DND-41 (cell line): Measurements from ENCODE around the gene SEM1.

Source experiments
- ATAC-seq: fragments of 200-7000 bp; cut with Tn5 transposase; 3 replicates; pipeline ENCODE4 v1.9.1; 2021; ENCODE audit warnings: low read depth; ENCODE audit not compliant: insufficient read depth
- DNase-seq: peaks from one replicate; pipeline ENCODE4 v3.0.0-alpha.2; 2020
- H2AFZ ChIP-seq: 2 replicates; pipeline ENCODE4 v1.6.0; 2012; ENCODE audit warnings: low read depth, low read length
- H3K27ac ChIP-seq: 2 replicates; pipeline ENCODE4 v1.5.1; 2012; ENCODE audit warnings: low read length, inconsistent platforms
- H3K27me3 ChIP-seq: fragments of 200-600 bp; sonication (generic); 2 replicates; pipeline ENCODE4 v1.6.0; 2012; ENCODE audit warnings: low read length, mild to moderate bottlenecking, inconsistent platforms; ENCODE audit not compliant: insufficient read depth, poor library complexity
- H3K36me3 ChIP-seq: 2 replicates; pipeline ENCODE4 v1.5.1; 2012; ENCODE audit warnings: low read length, inconsistent platforms; ENCODE audit not compliant: insufficient read depth
- H3K4me1 ChIP-seq: 2 replicates; pipeline ENCODE4 v1.5.1; 2012; ENCODE audit warnings: mild to moderate bottlenecking, low read length; ENCODE audit not compliant: insufficient read depth
- H3K4me2 ChIP-seq: 2 replicates; pipeline ENCODE4 v1.6.0; 2012; ENCODE audit warnings: mild to moderate bottlenecking, moderate library complexity, low read length, inconsistent platforms; ENCODE audit not compliant: insufficient read depth
- H3K4me3 ChIP-seq, 2 experiments: fragments of 200-600 bp in 1 of 2; shearing (Covaris generic) in 1 of 2; 2 replicates each; pipeline ENCODE4 v1.5.1; 2012 to 2016; ENCODE audit warnings: inconsistent platforms in 2 of 2, low read length in 2 of 2, mild to moderate bottlenecking in 2 of 2, low read depth in 1 of 2, moderate library complexity in 1 of 2
- H3K79me2 ChIP-seq: 2 replicates; pipeline ENCODE4 v1.6.0; 2012; ENCODE audit warnings: low read length, inconsistent platforms; ENCODE audit not compliant: insufficient read depth
- H3K9ac ChIP-seq: 2 replicates; pipeline ENCODE4 v1.6.0; 2012; ENCODE audit warnings: low read depth, mild to moderate bottlenecking, inconsistent platforms, low read length, moderate library complexity
- H3K9me3 ChIP-seq: 2 replicates; pipeline ENCODE4 v1.5.1; 2012; ENCODE audit warnings: low read length, moderate library complexity, mild to moderate bottlenecking, inconsistent platforms; ENCODE audit not compliant: insufficient read depth, severe bottlenecking
- H4K20me1 ChIP-seq: 2 replicates; pipeline ENCODE4 v1.6.0; 2012; ENCODE audit warnings: low read length; ENCODE audit not compliant: insufficient read depth
- CTCF ChIP-seq: IDR thresholded peaks from 2 replicates; pipeline ENCODE4 v1.5.1; 2012; ENCODE audit warnings: borderline replicate concordance, low read length, moderate library complexity, mild to moderate bottlenecking; ENCODE audit not compliant: poor library complexity, severe bottlenecking; ENCODE audit errors: extremely low read depth
- EZH2 ChIP-seq: IDR thresholded peaks from 3 replicates; pipeline ENCODE4 v1.6.1; 2012; ENCODE audit warnings: borderline replicate concordance, low read depth, mild to moderate bottlenecking, moderate library complexity, low read length, inconsistent platforms; ENCODE audit not compliant: severe bottlenecking

Gene SEM1

GRCh38 chr7:96671854-96672253 lies 37.8 kb downstream of the SEM1 start:
- no peaks in the 10 kb centered on the region for H3K27me3 ChIP-seq
- no peak overlapping the region for H3K27ac ChIP-seq
- H3K4me3 ChIP-seq = no peak overlapping the region
- peaks cover 3% of the 10 kb centered on the region; the same call in 1 of the 2 replicates for H3K36me3 ChIP-seq
- no peak overlapping the region for H2AFZ ChIP-seq
- no peaks in the 10 kb centered on the region for H3K79me2 ChIP-seq
- H3K9me3 ChIP-seq = no peaks in the 10 kb centered on the region
- no peak overlapping the region for H3K9ac ChIP-seq
- DNase-seq (no peak), ATAC-seq (no peak)
- no peaks in the 10 kb centered on the region for H3K4me1 ChIP-seq
- no peak overlapping the region for H3K4me2 ChIP-seq
- H4K20me1 ChIP-seq = no peaks in the 10 kb centered on the region; the same call in 1 of the 2 replicates
- TF ChIP-seq EZH2 = no peak
- no peak for TF ChIP-seq CTCF

GRCh38 chr7:96670338-96671289 lies 39.0 kb downstream of the SEM1 start:
- Histone ChIP-seq H4K20me1 (no peaks in the 10 kb centered on the region; the same call in 1 of the 2 replicates), H3K4me2 (no peak overlapping the region), H3K9ac (no peak overlapping the region), H3K4me3 (no peak overlapping the region), H3K9me3 (no peaks in the 10 kb centered on the region), H2AFZ (no peak overlapping the region), H3K27me3 (no peaks in the 10 kb centered on the region), H3K79me2 (no peaks in the 10 kb centered on the region), H3K36me3 (peaks cover 3% of the 10 kb centered on the region; the same call in 1 of the 2 replicates), H3K4me1 (no peaks in the 10 kb centered on the region), H3K27ac (no peak overlapping the region)
- no peak for ATAC-seq
- TF ChIP-seq EZH2 (no peak), CTCF (no peak)
- DNase-seq = no peak

- no peak for ATAC-seq
- no peak for DNase-seq
- no peaks in the 10 kb centered on the region for H3K27me3 ChIP-seq
- no peaks in the 10 kb centered on the region; the same call in 1 of the 2 replicates for H4K20me1 ChIP-seq
- no peak overlapping the region for H3K4me2 ChIP-seq
- no peak overlapping the region for H3K9ac ChIP-seq
- H3K79me2 ChIP-seq = no peaks in the 10 kb centered on the region
- H3K4me3 ChIP-seq = no peak overlapping the region
- no peaks in the 10 kb centered on the region for H3K9me3 ChIP-seq
- no peak overlapping the region for H2AFZ ChIP-seq
- no peaks in the 10 kb centered on the region for H3K4me1 ChIP-seq
- H3K27ac ChIP-seq = no peak overlapping the region
- no peak for TF ChIP-seq EZH2
- no peak for TF ChIP-seq CTCF
- H3K36me3 ChIP-seq = peaks cover 3% of the 10 kb centered on the region; the same call in 1 of the 2 replicates
Observed at GRCh38 chr7:96669812-96670211, 39.8 kb downstream of the SEM1 start.
